ENCODE data around the gene DNAI4. TPM values are rescaled to one million over a fixed set of nuclear protein-coding genes. Genes with fewer than 3 reads are reported as not detected.

Gene DNAI4
- total and polyA plus RNA-seq, 2 donors (not counting 1 experiment from before 2014, with no cell fraction given) = 0.30 to 2.7 TPM

DNA sequence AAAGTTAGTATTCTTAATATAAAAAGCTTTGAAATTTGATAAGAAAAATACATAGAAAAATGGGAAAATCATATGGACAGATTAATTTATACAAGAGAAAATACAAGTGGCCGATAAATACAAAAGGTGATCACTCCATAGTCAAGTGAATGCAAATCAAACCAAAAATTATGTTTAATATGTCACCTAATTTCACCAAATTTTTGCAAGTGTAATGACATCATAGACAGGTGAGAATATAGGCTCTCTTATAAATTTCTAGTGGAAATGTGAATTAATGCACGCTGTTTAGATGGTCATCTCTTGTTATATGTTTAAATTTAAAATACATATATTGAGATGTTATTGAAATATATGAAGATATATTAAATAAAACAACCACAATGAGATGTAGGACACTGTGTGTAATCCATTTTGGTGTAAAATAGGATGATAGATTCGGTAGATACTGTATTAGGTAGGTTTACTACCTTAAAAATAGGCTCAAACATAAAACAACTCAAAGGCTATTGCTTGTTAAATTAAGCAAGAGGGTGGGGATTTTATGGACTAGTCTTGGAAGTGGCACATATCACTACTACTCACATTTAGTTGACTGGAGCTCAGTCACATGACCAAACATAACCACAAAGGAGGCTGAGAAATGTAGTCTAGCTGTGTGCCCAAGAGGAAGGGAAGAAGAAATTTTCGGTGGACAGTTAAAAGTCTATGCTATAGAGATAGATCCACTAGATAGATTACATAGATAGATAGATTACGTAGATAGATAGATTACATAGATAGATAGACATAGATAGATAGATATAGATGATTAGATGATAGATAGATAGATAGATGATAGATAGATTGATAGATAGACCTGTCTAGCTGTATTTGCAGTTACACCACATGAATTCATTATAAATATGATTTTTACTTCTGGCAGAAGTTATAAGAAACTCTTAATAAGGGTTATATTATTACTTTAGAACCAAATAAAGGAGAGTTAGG lies 132.7 kb downstream of the DNAI4 start:
- no peaks in the 10 kb centered on the region for H3K27me3 Mint-ChIP-seq
- H3K4me1 ChIP-seq (ENCODE audit: control insufficient read depth in 2 of 2, insufficient read depth in 2 of 2, low read length in 2 of 2) = peaks cover 6 to 11% of the 10 kb centered on the region in 2 donors
- H3K4me3 Mint-ChIP-seq = no peak overlapping the region
- H4K20me1 ChIP-seq (ENCODE audit: control insufficient read depth, insufficient read depth, low read length, poor library complexity, severe bottlenecking) = no peaks in the 10 kb centered on the region
- TF ChIP-seq, protein P1, sequence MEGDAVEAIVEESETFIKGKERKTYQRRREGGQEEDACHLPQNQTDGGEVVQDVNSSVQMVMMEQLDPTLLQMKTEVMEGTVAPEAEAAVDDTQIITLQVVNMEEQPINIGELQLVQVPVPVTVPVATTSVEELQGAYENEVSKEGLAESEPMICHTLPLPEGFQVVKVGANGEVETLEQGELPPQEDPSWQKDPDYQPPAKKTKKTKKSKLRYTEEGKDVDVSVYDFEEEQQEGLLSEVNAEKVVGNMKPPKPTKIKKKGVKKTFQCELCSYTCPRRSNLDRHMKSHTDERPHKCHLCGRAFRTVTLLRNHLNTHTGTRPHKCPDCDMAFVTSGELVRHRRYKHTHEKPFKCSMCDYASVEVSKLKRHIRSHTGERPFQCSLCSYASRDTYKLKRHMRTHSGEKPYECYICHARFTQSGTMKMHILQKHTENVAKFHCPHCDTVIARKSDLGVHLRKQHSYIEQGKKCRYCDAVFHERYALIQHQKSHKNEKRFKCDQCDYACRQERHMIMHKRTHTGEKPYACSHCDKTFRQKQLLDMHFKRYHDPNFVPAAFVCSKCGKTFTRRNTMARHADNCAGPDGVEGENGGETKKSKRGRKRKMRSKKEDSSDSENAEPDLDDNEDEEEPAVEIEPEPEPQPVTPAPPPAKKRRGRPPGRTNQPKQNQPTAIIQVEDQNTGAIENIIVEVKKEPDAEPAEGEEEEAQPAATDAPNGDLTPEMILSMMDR (IDR thresholded peaks at IDR 0.05) = no peak
- no peak for TF ChIP-seq EZH2 (IDR thresholded peaks at IDR 0.05; ENCODE audit: borderline replicate concordance, insufficient read depth, low read depth, low read length, poor library complexity, severe bottlenecking)
- H3K9me3 Mint-ChIP-seq (ENCODE audit: insufficient read depth) = no peaks in the 10 kb centered on the region
- H3K79me2 ChIP-seq (ENCODE audit: control insufficient read depth, insufficient read depth, low read length) = no peaks in the 10 kb centered on the region
- CTCF ChIA-PET = interaction anchor here (0.9 kb wide), 1 partner anchor 357 kb away, joined by 5 read pairs; no protein-coding TSS in a partner anchor
- no CpG with 5 or more reads among the region's 5 CpGs for WGBS (ENCODE audit: insufficient coverage)
- no peak overlapping the region for H3K27ac Mint-ChIP-seq
- POLR2A ChIA-PET = no interaction called here
- H3K4me3 ChIP-seq (ENCODE audit: control extremely low read depth in 1 of 5, extremely low read depth in 1 of 5, insufficient read depth in 1 of 5, low read depth in 2 of 5, low read length in 4 of 5) = no peak overlapping the region
- H3K36me3 ChIP-seq (replicated peaks in 1 of 2; ENCODE audit: control extremely low read depth in 1 of 2, control insufficient read depth in 1 of 2, extremely low read depth in 1 of 2, insufficient read depth in 2 of 2, low read length in 1 of 2) = no peaks in the 10 kb centered on the region
- DNase-seq (peak; percentile 2), ATAC-seq (ENCODE audit: low read depth) (no peak)
- intact Hi-C loops (cut with micrococcal nuclease) = no loop called here
- H2AFZ ChIP-seq (ENCODE audit: insufficient read depth, low read depth, low read length, poor library complexity, severe bottlenecking) = no peak overlapping the region
- H3K4me2 ChIP-seq (replicated peaks; ENCODE audit: low read depth, low read length, poor library complexity, severe bottlenecking) = no peak overlapping the region
- peaks cover 13% of the 10 kb centered on the region for H3K4me1 Mint-ChIP-seq
- no peak overlapping the region for H3K9ac ChIP-seq (ENCODE audit: low read length)
- H3K9me3 ChIP-seq (ENCODE audit: control extremely low read depth in 1 of 3, control insufficient read depth in 2 of 3, insufficient read depth in 1 of 3, low read length in 2 of 3) = no peaks in the 10 kb centered on the region
- H3K27ac ChIP-seq (ENCODE audit: low read length in 2 of 2) = no peak overlapping the region
- H3K27me3 ChIP-seq (replicated peaks in 1 of 4; ENCODE audit: control extremely low read depth in 1 of 4, control insufficient read depth in 3 of 4, insufficient read depth in 4 of 4, low read length in 3 of 4) = no peaks in the 10 kb centered on the region

Data from B cell (primary cell).